GM23338 (cell line): Measurements from ENCODE around the gene ARMCX5. TPM values are rescaled to one million over a fixed set of nuclear protein-coding genes. Genes with fewer than 3 reads are reported as not detected.
A peak's percentile ranks its signal among the peaks of the same experiment; 100 is the strongest.

Source experiments
- ATAC-seq: fragments of 200-7000 bp; cut with Tn5 transposase; 3 replicates; pipeline ENCODE4 v1.9.1; 2020
- DNase-seq: peaks from one replicate; pipeline ENCODE4 v3.0.0-alpha.2; 2015; ENCODE audit warnings: low spot score
- H2AFZ ChIP-seq: fragments of 200-600 bp; sonication (generic); 2 replicates; pipeline ENCODE4 v1.8.0; 2016; ENCODE audit warnings: antibody characterized with exemption, mild to moderate bottlenecking, moderate library complexity
- H3F3A ChIP-seq: fragments of 200-600 bp; sonication (generic); replicated peaks from 2 replicates; pipeline ENCODE4 v1.8.0; 2017; ENCODE audit warnings: antibody characterized with exemption, mixed run types, low read depth
- H3K27ac ChIP-seq: fragments of 200-600 bp; sonication (generic); 2 replicates; pipeline ENCODE4 v1.6.1; 2016; ENCODE audit warnings: low read depth
- H3K27me3 ChIP-seq: fragments of 200-600 bp; sonication (generic); 2 replicates; pipeline ENCODE4 v1.8.0; 2016; ENCODE audit warnings: mild to moderate bottlenecking, mixed run types, moderate library complexity; ENCODE audit not compliant: insufficient read depth
- H3K36me3 ChIP-seq: fragments of 200-600 bp; sonication (generic); 2 replicates; pipeline ENCODE4 v1.8.0; 2016; ENCODE audit warnings: mild to moderate bottlenecking; ENCODE audit not compliant: insufficient read depth
- H3K4me1 ChIP-seq: fragments of 200-600 bp; sonication (generic); 2 replicates; pipeline ENCODE4 v1.8.0; 2016; ENCODE audit warnings: mild to moderate bottlenecking, moderate library complexity; ENCODE audit not compliant: insufficient read depth
- H3K4me2 ChIP-seq: fragments of 200-600 bp; sonication (generic); 2 replicates; pipeline ENCODE4 v1.7.1; 2017; ENCODE audit warnings: mixed run types
- H3K4me3 ChIP-seq: fragments of 200-600 bp; sonication (generic); 2 replicates; pipeline ENCODE4 v1.6.1; 2016; ENCODE audit warnings: mixed run types
- H3K79me2 ChIP-seq: fragments of 200-600 bp; sonication (generic); replicated peaks from 2 replicates; pipeline ENCODE4 v1.8.0; 2017; ENCODE audit warnings: mild to moderate bottlenecking; ENCODE audit not compliant: insufficient read depth
- H3K9me2 ChIP-seq: fragments of 200-600 bp; sonication (generic); 2 replicates; pipeline ENCODE4 v1.8.0; 2017; ENCODE audit not compliant: insufficient read depth
- H4K20me1 ChIP-seq: fragments of 200-600 bp; sonication (generic); replicated peaks from 2 replicates; pipeline ENCODE4 v1.8.0; 2017; ENCODE audit warnings: mild to moderate bottlenecking; ENCODE audit not compliant: insufficient read depth
- H3K27ac Mint-ChIP-seq: 2 replicates; pipeline ENCODE4 v1.8.0; 2020; ENCODE audit warnings: inconsistent platforms, mild to moderate bottlenecking, moderate library complexity, mixed read lengths
- H3K27me3 Mint-ChIP-seq: 3 replicates; pipeline ENCODE4 v1.8.0; 2022; ENCODE audit warnings: low read depth, mild to moderate bottlenecking, moderate library complexity, mixed read lengths, inconsistent platforms; ENCODE audit not compliant: insufficient read depth, poor library complexity
- H3K36me3 Mint-ChIP-seq: 3 replicates; pipeline ENCODE4 v1.8.0; 2021; ENCODE audit warnings: low read depth, mild to moderate bottlenecking, inconsistent platforms, moderate library complexity, mixed read lengths
- H3K4me1 Mint-ChIP-seq: 3 replicates; pipeline ENCODE4 v1.8.0; 2020; ENCODE audit warnings: mild to moderate bottlenecking, inconsistent platforms, mixed read lengths
- H3K4me3 Mint-ChIP-seq: 3 replicates; pipeline ENCODE4 v1.8.0; 2021; ENCODE audit warnings: moderate library complexity, mild to moderate bottlenecking, inconsistent platforms, mixed read lengths
- H3K9me3 Mint-ChIP-seq: 3 replicates; pipeline ENCODE4 v1.8.0; 2020; ENCODE audit warnings: moderate library complexity, mild to moderate bottlenecking, inconsistent platforms, mixed read lengths
- CREB1 ChIP-seq: fragments of 250-450 bp; sonication (Bioruptor Pico); IDR thresholded peaks from 2 replicates; pipeline ENCODE4 v1.5.0; 2020; ENCODE audit warnings: low read depth, mild to moderate bottlenecking, moderate library complexity
- EZH2 ChIP-seq: fragments of 200-600 bp; sonication (generic); IDR thresholded peaks from one replicate; pipeline ENCODE4 v1.8.0; 2017; ENCODE audit warnings: antibody characterized with exemption, mild to moderate bottlenecking, low read depth; ENCODE audit not compliant: unreplicated experiment
- EZH2phosphoT487 ChIP-seq: fragments of 200-600 bp; sonication (generic); IDR thresholded peaks from one replicate; pipeline ENCODE4 v1.8.1; 2018; ENCODE audit warnings: antibody characterized with exemption; ENCODE audit not compliant: unreplicated experiment
- JUNB ChIP-seq: IDR thresholded peaks from one replicate; pipeline ENCODE4 v1.6.1; 2016; ENCODE audit warnings: antibody characterized with exemption; ENCODE audit not compliant: unreplicated experiment
- NANOG ChIP-seq: IDR thresholded peaks from 2 replicates; pipeline ENCODE4 v1.6.1; 2016; ENCODE audit warnings: antibody characterized with exemption, borderline replicate concordance
- POLR2AphosphoS5 ChIP-seq: IDR thresholded peaks from 2 replicates; pipeline ENCODE4 v1.6.1; 2016; ENCODE audit warnings: antibody characterized with exemption, low read depth
- ZNF114 ChIP-seq: fragments of 250-450 bp; sonication (Bioruptor Pico); IDR thresholded peaks from 2 replicates; pipeline ENCODE4 v1.5.0; 2020; ENCODE audit warnings: mild to moderate bottlenecking, moderate library complexity
- long read RNA-seq: library from polyadenylated mRNA; unstranded; transcript quantifications from one replicate; pipeline ENCODE4 v2.0.0, GENCODE V29; 2020; ENCODE audit not compliant: unreplicated experiment
- polyA plus RNA-seq: library from polyadenylated mRNA; unstranded; fragments of >200 nt; fragmentation: Nextera tagmentation; extraction: Ambion mirVana; gene quantifications from 2 replicates; pipeline ENCODE4 v1.2.1, GENCODE V29; 2016
- total RNA-seq: library from RNA; depleted of rRNA; stranded (reverse); fragments of >200 nt; shearing (Covaris generic); gene quantifications from 2 replicates; pipeline ENCODE4 v1.2.3, GENCODE V29; 2014; rRNA removed
- TF ChIP-seq, protein P1 (sequence below): IDR thresholded peaks from 2 replicates; pipeline ENCODE4 v1.6.1; 2016; ENCODE audit warnings: antibody characterized with exemption
- TF ChIP-seq, protein P2 (sequence below): IDR thresholded peaks from one replicate; pipeline ENCODE4 v1.6.1; 2018; ENCODE audit warnings: antibody characterized with exemption; ENCODE audit not compliant: unreplicated experiment
- TF ChIP-seq, protein P3 (sequence below): fragments of 250-450 bp; sonication (Bioruptor Pico); IDR thresholded peaks from 2 replicates; pipeline ENCODE4 v1.5.0; 2020; ENCODE audit warnings: mild to moderate bottlenecking, moderate library complexity

Gene ARMCX5
- total RNA-seq (8.9 and 18.6 TPM in 2 replicates), polyA plus RNA-seq (5.5 and 6.6 TPM in 2 replicates)
- long read RNA-seq, partial matches to known transcripts: 0 of 5 reads
- long read RNA-seq, other reads (novel, unspliced or antisense): 4 of 5 reads

DNA sequence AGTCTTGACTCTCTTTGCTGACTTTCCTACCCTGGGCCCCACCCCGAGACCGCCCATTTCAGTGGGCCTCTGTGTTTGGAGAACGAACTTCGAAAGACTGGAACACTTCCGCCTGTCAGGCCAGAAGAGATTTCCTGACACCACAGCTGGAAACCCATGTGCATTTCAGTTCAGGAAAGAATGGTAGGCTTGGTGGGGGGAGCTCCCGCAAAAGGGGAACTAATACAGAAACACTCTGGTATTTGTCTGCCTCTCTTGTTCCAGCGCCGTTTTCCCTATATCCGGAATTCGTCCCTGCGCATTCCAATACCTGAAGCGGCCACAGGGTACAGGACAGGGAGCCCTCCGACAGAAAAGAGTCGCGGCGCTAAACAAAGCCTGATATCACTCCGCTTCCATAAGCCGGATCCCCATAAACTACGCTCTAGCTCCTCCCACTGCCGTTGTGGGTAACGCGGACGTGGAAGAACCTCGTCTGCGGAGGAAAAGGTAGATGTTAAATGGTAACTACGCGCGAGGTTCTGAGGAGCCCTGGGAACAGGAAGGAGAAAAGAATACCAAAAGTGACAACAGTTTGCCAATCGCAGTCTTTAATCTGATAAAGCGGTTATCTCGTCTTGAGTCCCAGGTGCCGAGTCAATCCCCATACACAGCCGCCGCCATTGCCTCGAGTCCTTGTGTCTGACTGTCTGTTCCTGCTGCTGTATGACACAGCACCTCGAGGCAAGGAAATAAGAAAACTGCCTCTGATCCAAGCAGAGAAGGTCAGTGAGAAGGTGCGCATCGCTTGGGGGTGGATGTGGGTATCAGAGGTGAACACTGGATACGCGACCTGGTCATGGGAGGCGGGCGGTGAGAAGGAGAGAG lies at the start of gene ARMCX5:
TSS of gene ARMCX5 (plus strand) at position 432 of the 867 bp plus-strand sequence. CDS start 2,627 bp downstream, outside the sequence.
- peak; percentile 95 for ATAC-seq
- H3K4me3 Mint-ChIP-seq: peak within 1 kb of the TSS; percentile 99
- TF ChIP-seq NANOG (no peak), EZH2phosphoT487 (no peak), POLR2AphosphoS5 (peak; percentile 72), CREB1 (CRISPR knock-in tag) (peak; percentile 52; the same call in 1 of the 2 replicates)
- TF ChIP-seq, protein P1, sequence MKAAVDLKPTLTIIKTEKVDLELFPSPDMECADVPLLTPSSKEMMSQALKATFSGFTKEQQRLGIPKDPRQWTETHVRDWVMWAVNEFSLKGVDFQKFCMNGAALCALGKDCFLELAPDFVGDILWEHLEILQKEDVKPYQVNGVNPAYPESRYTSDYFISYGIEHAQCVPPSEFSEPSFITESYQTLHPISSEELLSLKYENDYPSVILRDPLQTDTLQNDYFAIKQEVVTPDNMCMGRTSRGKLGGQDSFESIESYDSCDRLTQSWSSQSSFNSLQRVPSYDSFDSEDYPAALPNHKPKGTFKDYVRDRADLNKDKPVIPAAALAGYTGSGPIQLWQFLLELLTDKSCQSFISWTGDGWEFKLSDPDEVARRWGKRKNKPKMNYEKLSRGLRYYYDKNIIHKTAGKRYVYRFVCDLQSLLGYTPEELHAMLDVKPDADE: no peak
- no peaks in the 10 kb centered on the region for H3K36me3 ChIP-seq
- no peaks in the 10 kb centered on the region for H3F3A ChIP-seq
- H3K9me2 ChIP-seq: no peaks in the 10 kb centered on the region
- no peaks in the 10 kb centered on the region for H3K4me1 ChIP-seq
- peaks cover 8% of the 10 kb centered on the region; the same call in 2 of the 3 replicates for H3K4me1 Mint-ChIP-seq
- H3K79me2 ChIP-seq: peaks cover 5% of the 10 kb centered on the region; the same call in 1 of the 2 replicates
- no peaks in the 10 kb centered on the region for H3K9me3 Mint-ChIP-seq
- no peaks in the 10 kb centered on the region for H3K27me3 Mint-ChIP-seq
- H2AFZ ChIP-seq: peak within 1 kb of the TSS; percentile 90
- H3K4me3 ChIP-seq: peak within 1 kb of the TSS; percentile 78
- peak within 1 kb of the TSS; percentile 84 for H3K4me2 ChIP-seq
- no peaks in the 10 kb centered on the region for H3K27me3 ChIP-seq
- peak; percentile 90 for DNase-seq
- no peak within 1 kb of the TSS for H3K27ac ChIP-seq
- peak within 1 kb of the TSS; percentile 98 for H3K27ac Mint-ChIP-seq
- no peaks in the 10 kb centered on the region for H4K20me1 ChIP-seq
- peaks cover 19% of the 10 kb centered on the region for H3K36me3 Mint-ChIP-seq

DNA sequence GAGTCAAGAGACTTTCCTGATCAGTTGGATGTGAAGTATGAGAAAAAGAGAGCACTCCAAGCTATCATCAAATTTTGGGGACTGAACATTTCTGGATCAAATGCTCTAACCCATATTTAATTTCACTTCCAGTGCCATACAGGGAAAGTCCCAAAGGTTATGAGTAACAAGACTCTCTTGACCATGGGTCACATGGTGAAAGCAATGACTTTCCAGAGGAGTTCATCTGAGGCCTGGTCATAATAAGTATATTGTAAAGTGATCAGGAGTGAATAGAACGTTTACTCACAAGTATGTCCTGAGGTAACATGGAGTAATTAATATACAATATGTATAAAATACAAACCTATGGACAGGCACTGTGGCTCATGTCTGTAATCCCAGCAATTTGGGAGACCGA lies 40.7 kb upstream of the ARMCX5 start:
- Histone ChIP-seq H3F3A (no peaks in the 10 kb centered on the region), H4K20me1 (no peaks in the 10 kb centered on the region), H3K79me2 (no peaks in the 10 kb centered on the region), H3K27ac (no peak overlapping the region), H3K4me3 (no peak overlapping the region), H3K9me2 (no peaks in the 10 kb centered on the region), H3K36me3 (no peaks in the 10 kb centered on the region), H3K4me2 (no peak overlapping the region), H3K4me1 (no peaks in the 10 kb centered on the region), H2AFZ (no peak overlapping the region), H3K27me3 (no peaks in the 10 kb centered on the region)
- Mint-ChIP-seq H3K36me3 (no peaks in the 10 kb centered on the region), H3K4me1 (no peaks in the 10 kb centered on the region), H3K27ac (no peak overlapping the region), H3K27me3 (no peaks in the 10 kb centered on the region), H3K4me3 (no peak overlapping the region), H3K9me3 (no peaks in the 10 kb centered on the region)
- DNase-seq: no peak
- ATAC-seq: no peak
- TF ChIP-seq, protein P2, sequence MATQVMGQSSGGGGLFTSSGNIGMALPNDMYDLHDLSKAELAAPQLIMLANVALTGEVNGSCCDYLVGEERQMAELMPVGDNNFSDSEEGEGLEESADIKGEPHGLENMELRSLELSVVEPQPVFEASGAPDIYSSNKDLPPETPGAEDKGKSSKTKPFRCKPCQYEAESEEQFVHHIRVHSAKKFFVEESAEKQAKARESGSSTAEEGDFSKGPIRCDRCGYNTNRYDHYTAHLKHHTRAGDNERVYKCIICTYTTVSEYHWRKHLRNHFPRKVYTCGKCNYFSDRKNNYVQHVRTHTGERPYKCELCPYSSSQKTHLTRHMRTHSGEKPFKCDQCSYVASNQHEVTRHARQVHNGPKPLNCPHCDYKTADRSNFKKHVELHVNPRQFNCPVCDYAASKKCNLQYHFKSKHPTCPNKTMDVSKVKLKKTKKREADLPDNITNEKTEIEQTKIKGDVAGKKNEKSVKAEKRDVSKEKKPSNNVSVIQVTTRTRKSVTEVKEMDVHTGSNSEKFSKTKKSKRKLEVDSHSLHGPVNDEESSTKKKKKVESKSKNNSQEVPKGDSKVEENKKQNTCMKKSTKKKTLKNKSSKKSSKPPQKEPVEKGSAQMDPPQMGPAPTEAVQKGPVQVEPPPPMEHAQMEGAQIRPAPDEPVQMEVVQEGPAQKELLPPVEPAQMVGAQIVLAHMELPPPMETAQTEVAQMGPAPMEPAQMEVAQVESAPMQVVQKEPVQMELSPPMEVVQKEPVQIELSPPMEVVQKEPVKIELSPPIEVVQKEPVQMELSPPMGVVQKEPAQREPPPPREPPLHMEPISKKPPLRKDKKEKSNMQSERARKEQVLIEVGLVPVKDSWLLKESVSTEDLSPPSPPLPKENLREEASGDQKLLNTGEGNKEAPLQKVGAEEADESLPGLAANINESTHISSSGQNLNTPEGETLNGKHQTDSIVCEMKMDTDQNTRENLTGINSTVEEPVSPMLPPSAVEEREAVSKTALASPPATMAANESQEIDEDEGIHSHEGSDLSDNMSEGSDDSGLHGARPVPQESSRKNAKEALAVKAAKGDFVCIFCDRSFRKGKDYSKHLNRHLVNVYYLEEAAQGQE: no peak
- no peak for TF ChIP-seq ZNF114
- no peak for TF ChIP-seq EZH2
- TF ChIP-seq, protein P3, sequence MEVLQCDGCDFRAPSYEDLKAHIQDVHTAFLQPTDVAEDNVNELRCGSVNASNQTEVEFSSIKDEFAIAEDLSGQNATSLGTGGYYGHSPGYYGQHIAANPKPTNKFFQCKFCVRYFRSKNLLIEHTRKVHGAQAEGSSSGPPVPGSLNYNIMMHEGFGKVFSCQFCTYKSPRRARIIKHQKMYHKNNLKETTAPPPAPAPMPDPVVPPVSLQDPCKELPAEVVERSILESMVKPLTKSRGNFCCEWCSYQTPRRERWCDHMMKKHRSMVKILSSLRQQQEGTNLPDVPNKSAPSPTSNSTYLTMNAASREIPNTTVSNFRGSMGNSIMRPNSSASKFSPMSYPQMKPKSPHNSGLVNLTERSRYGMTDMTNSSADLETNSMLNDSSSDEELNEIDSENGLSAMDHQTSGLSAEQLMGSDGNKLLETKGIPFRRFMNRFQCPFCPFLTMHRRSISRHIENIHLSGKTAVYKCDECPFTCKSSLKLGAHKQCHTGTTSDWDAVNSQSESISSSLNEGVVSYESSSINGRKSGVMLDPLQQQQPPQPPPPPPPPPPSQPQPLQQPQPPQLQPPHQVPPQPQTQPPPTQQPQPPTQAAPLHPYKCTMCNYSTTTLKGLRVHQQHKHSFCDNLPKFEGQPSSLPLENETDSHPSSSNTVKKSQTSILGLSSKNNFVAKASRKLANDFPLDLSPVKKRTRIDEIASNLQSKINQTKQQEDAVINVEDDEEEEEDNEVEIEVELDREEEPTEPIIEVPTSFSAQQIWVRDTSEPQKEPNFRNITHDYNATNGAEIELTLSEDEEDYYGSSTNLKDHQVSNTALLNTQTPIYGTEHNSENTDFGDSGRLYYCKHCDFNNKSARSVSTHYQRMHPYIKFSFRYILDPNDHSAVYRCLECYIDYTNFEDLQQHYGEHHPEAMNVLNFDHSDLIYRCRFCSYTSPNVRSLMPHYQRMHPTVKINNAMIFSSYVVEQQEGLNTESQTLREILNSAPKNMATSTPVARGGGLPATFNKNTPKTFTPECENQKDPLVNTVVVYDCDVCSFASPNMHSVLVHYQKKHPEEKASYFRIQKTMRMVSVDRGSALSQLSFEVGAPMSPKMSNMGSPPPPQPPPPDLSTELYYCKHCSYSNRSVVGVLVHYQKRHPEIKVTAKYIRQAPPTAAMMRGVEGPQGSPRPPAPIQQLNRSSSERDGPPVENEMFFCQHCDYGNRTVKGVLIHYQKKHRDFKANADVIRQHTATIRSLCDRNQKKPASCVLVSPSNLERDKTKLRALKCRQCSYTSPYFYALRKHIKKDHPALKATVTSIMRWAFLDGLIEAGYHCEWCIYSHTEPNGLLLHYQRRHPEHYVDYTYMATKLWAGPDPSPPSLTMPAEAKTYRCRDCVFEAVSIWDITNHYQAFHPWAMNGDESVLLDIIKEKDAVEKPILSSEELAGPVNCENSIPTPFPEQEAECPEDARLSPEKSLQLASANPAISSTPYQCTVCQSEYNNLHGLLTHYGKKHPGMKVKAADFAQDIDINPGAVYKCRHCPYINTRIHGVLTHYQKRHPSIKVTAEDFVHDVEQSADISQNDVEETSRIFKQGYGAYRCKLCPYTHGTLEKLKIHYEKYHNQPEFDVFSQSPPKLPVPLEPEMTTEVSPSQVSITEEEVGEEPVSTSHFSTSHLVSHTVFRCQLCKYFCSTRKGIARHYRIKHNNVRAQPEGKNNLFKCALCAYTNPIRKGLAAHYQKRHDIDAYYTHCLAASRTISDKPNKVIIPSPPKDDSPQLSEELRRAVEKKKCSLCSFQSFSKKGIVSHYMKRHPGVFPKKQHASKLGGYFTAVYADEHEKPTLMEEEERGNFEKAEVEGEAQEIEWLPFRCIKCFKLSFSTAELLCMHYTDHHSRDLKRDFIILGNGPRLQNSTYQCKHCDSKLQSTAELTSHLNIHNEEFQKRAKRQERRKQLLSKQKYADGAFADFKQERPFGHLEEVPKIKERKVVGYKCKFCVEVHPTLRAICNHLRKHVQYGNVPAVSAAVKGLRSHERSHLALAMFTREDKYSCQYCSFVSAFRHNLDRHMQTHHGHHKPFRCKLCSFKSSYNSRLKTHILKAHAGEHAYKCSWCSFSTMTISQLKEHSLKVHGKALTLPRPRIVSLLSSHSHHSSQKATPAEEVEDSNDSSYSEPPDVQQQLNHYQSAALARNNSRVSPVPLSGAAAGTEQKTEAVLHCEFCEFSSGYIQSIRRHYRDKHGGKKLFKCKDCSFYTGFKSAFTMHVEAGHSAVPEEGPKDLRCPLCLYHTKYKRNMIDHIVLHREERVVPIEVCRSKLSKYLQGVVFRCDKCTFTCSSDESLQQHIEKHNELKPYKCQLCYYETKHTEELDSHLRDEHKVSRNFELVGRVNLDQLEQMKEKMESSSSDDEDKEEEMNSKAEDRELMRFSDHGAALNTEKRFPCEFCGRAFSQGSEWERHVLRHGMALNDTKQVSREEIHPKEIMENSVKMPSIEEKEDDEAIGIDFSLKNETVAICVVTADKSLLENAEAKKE: no peak
- TF ChIP-seq JUNB: no peak
